Smooth muscle cell (in vitro differentiated cells): ENCODE results near the gene NME3. TPM values are rescaled to one million over a fixed set of nuclear protein-coding genes. Genes with fewer than 3 reads are reported as not detected.

Source experiments
- DNase-seq: peaks from one replicate; lab custom pipeline; 2025; ENCODE audit not compliant: unreplicated experiment; lab: John Stamatoyannopoulos, UW
- H2AFZ ChIP-seq: fragments of 200-600 bp; sonication (generic); 2 replicates; pipeline ENCODE4 v1.6.0; 2016; ENCODE audit warnings: antibody characterized with exemption, low read depth, mild to moderate bottlenecking
- H3F3A ChIP-seq: fragments of 200-600 bp; sonication (generic); 2 replicates; pipeline ENCODE4 v1.6.0; 2017; ENCODE audit warnings: antibody characterized with exemption, low read depth
- H3K27ac ChIP-seq: fragments of 200-600 bp; sonication (generic); 2 replicates; pipeline ENCODE4 v1.5.1; 2016; ENCODE audit warnings: low read depth, mild to moderate bottlenecking
- H3K27me3 ChIP-seq: fragments of 200-600 bp; sonication (generic); 2 replicates; pipeline ENCODE4 v1.6.1; 2016; ENCODE audit warnings: low read depth, mild to moderate bottlenecking
- H3K36me3 ChIP-seq: fragments of 200-600 bp; sonication (generic); 2 replicates; pipeline ENCODE4 v1.5.1; 2016; ENCODE audit warnings: low read depth
- H3K4me1 ChIP-seq: fragments of 200-600 bp; sonication (generic); 2 replicates; pipeline ENCODE4 v1.5.1; 2016; ENCODE audit warnings: low read depth
- H3K4me2 ChIP-seq: fragments of 200-600 bp; sonication (generic); 2 replicates; pipeline ENCODE4 v1.6.0; 2016; ENCODE audit warnings: mild to moderate bottlenecking
- H3K4me3 ChIP-seq: fragments of 200-600 bp; sonication (generic); 2 replicates; pipeline ENCODE4 v1.5.1; 2016; ENCODE audit warnings: mild to moderate bottlenecking
- H3K79me2 ChIP-seq: fragments of 200-600 bp; sonication (generic); 2 replicates; pipeline ENCODE4 v1.6.0; 2016; ENCODE audit warnings: low read depth, mild to moderate bottlenecking
- H3K9ac ChIP-seq: fragments of 200-600 bp; sonication (generic); 2 replicates; pipeline ENCODE4 v1.6.0; 2016; ENCODE audit warnings: low read depth
- H3K9me3 ChIP-seq: fragments of 200-600 bp; sonication (generic); replicated peaks from 2 replicates; pipeline ENCODE4 v1.5.1; 2016; ENCODE audit warnings: low read depth
- H4K20me1 ChIP-seq: fragments of 200-600 bp; sonication (generic); 2 replicates; pipeline ENCODE4 v1.6.0; 2016; ENCODE audit warnings: low read depth
- CTCF ChIP-seq: fragments of 200-600 bp; sonication (generic); IDR thresholded peaks from 2 replicates; pipeline ENCODE4 v1.5.1; 2017; ENCODE audit warnings: borderline replicate concordance, mild to moderate bottlenecking, antibody characterized with exemption; ENCODE audit not compliant: insufficient read depth, poor library complexity, severe bottlenecking
- WGBS: methylation state at CpG from one replicate; pipeline ENCODE4 v1.1.7; 2016; ENCODE audit warnings: low lambda C conversion rate; 5-methylcytosine and 5-hydroxymethylcytosine counted together
- polyA plus RNA-seq: library from polyadenylated mRNA; unstranded; fragments of >200 nt; fragmentation: Nextera tagmentation; extraction: Ambion mirVana; gene quantifications from 2 replicates; pipeline ENCODE4 v1.2.1, GENCODE V29; 2016
- total RNA-seq: library from RNA; depleted of rRNA; stranded (reverse); fragments of >200 nt; gene quantifications from 2 replicates; pipeline ENCODE4 v1.2.3, GENCODE V29; 2014

Gene NME3
- total and polyA plus RNA-seq, 2 experiments from 2014 or later = 56.7 to 85.4 TPM

DNA sequence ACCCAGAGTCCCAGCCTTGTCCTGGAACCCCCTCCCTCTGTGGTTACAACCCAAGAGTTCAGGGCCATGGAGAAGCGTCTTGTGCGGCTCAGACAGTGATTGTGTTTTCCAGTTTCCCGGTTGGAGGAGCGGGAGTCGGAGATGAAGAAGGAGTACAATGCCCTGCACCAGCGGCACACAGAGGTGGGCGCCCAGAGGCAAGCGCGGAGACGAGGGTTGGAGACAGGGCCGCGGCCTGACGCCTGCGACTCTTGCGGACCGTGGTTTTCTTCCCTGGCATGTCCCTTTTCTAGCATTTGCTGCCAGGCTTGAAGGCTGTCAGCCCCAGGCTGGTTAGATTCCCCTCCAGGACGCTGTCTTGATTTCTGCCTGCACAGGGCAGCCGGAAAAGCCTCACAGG, 42.3 kb downstream of the NME3 start:
- no peak for DNase-seq
- Histone ChIP-seq H3K79me2 (peaks cover 24% of the 10 kb centered on the region), H3K9me3 (no peaks in the 10 kb centered on the region), H3K4me1 (no peaks in the 10 kb centered on the region), H3K27ac (no peak overlapping the region), H3K4me3 (no peak overlapping the region), H3K4me2 (no peak overlapping the region), H3K9ac (no peak overlapping the region), H3K36me3 (no peaks in the 10 kb centered on the region), H2AFZ (no peak overlapping the region), H3K27me3 (no peaks in the 10 kb centered on the region), H3F3A (no peaks in the 10 kb centered on the region), H4K20me1 (peaks cover 44% of the 10 kb centered on the region)
- 99% methylated on average over 18 of the region's 18 CpGs for WGBS
- TF ChIP-seq CTCF = no peak

DNA sequence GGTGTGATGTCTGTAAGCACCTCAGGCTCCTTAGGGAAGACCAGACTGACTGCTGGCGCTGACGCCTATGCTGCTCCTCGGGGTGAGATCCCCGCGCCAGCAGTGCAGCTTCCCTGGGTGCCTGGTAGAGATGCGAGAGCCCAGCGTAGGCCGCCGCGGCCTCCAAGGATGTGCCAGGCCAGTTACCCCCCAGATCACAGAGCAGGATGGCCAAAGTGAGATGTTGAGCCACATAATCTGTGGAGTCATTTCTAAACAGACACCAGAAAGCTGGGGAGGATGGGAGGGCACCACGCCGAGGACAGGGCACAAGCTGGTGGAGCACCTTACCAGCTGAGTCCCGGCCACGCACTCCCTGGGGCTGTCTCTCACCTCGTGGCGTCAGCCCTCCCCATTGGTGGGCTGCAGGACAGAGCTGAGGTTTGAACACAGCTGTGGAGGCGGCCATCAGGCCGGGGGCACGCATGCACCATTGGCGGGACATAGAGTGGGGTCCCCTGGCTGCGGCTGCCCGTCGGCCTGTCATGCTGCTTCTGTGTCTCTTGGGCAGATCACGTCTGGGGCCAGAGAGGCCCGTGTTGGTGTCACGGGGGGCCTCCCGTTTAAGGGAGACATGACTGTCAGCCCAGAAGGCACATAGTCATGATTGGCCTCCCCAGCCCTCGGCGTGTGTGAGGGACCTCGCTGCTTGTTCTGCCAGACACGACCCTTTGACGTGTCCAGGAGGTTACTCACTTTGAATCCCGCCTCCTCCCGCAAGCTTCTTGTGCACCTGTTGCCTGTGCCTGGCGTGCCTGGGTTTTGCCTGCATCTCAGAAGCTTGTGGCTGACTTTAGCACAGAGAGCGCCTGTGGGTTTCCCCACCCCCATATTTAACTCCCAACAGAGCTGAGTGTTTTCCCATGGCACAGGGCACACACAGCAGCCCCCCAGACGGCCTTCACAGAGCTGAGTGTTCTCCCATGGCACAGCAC, 43.4 kb downstream of the NME3 start:
- H3K9ac ChIP-seq = no peak overlapping the region
- H3K4me1 ChIP-seq = no peaks in the 10 kb centered on the region
- WGBS = 96% methylated on average over 37 of the region's 37 CpGs
- no peak for DNase-seq
- H2AFZ ChIP-seq = no peak overlapping the region
- no peaks in the 10 kb centered on the region for H3K9me3 ChIP-seq
- no peak overlapping the region for H3K4me3 ChIP-seq
- H3F3A ChIP-seq = no peaks in the 10 kb centered on the region
- H3K27me3 ChIP-seq = no peaks in the 10 kb centered on the region
- peaks cover 35% of the 10 kb centered on the region for H3K79me2 ChIP-seq
- H3K4me2 ChIP-seq = no peak overlapping the region
- peaks cover 45% of the 10 kb centered on the region for H4K20me1 ChIP-seq
- no peak overlapping the region for H3K27ac ChIP-seq
- no peak for TF ChIP-seq CTCF
- no peaks in the 10 kb centered on the region for H3K36me3 ChIP-seq

DNA sequence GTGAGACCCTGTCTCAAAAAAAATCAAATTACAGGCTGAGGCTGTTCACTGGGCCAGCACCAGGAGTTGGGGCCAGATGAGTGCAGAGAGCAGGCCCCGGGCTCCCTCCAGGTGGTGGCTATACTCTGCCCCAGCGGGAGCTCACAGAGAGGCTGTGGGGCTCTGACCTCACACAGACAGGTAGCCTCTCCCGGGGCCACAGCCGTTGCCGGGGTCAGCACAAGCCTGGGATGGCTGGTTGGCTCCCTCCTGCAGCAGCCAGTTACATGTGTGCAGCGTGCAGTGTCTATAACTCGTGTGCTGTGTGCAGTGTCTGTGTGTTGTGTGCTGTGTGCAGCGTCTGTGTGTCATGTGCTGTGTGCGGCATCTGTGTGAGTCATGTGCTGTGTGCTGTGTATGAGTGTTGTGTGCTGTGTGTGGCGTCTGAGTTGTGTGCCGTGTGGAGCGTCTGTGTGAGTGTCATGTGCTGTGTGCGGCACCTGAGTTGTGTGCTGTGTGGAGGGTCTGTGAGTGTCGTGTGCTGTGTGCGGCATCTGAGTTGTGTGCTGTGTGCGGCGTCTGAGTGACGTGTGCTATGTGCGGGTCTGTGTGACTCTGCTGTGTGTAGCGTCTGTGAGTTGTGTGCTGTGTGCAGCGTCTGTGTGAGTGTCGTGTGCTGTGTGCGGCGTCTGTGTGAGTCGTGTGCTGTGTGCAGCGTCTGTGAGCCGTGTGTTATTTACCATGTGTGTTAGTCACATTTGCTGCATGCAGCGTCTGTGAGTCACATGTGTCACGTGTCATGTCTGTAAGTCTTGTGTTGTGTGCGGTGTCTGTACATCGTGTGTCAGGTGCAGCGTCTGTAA, 44.5 kb downstream of the NME3 start:
- Histone ChIP-seq H3K4me1 (no peaks in the 10 kb centered on the region), H3K4me3 (no peak overlapping the region), H3K4me2 (no peak overlapping the region), H3K79me2 (peaks cover 41% of the 10 kb centered on the region), H3K36me3 (no peaks in the 10 kb centered on the region), H3K27ac (no peak overlapping the region), H3F3A (no peaks in the 10 kb centered on the region), H3K27me3 (no peaks in the 10 kb centered on the region), H3K9me3 (no peaks in the 10 kb centered on the region), H2AFZ (no peak overlapping the region), H3K9ac (no peak overlapping the region), H4K20me1 (peaks cover 52% of the 10 kb centered on the region)
- DNase-seq = no peak
- TF ChIP-seq CTCF = no peak
- 97% methylated on average over 31 of the region's 32 CpGs for WGBS
